ENCODE data around the gene SLC1A1.
A peak's percentile ranks its signal among the peaks of the same experiment; 100 is the strongest.
"Not testable (repeated sequence)": the region's sequence is repeated elsewhere in the genome, so short reads cannot be mapped to it uniquely, and the experiment has no call there.

The SLC1A1 gene

DNA sequence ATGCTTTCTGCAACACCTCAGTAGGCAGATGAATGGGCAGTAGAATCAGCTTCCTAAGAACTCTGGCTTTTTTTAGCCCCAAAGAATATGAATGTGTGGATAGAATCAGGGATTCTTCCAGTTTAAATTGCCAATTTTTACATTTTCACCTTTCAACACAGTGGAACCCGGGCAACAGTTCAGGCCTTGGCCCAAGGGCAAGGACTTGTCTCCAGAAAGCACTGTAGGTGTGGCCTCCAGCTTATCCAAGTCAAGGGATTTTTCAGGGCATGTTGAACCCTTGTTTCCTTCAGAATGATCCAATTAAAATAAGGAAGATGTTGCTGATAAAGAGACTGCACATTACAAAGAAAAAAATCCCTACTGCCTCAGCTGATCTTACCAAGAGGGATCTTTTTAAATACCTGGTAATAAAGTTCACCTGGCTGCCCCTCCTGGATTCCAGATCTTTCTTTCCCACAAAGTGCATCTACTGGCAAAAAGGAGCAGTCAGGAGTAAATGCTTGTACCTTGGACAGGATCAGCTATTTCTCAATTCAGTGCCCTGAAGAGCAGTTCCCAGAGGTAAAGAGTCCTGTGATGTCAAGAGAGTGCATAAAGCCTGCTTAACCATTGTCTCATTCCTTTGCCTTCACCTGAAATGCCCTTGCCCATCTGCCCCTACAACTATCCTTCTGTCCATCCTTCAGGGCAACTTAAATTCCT is 91.7 kb downstream of the SLC1A1 start:
- no peak for DNase-seq

DNA sequence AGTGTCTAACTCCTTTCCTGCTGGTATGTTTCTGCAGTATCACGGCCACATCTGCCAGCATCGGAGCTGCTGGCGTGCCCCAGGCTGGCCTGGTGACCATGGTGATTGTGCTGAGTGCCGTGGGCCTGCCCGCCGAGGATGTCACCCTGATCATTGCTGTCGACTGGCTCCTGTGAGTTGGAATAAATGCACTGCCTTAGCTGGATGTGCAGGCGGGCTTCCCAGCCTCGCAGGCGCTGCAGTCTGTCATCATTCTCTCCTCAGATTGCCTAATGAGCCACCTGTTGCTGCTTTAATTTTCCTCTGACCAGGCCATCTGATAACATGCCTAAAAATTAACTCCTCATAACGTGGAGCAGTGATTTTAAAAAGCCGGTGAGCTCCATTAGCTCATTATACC is 92.7 kb downstream of the SLC1A1 start:
- no peak for DNase-seq

GRCh38 chr9:4584636-4585035 is 94.4 kb downstream of the SLC1A1 start:
- DNase-seq, result no peak

DNA sequence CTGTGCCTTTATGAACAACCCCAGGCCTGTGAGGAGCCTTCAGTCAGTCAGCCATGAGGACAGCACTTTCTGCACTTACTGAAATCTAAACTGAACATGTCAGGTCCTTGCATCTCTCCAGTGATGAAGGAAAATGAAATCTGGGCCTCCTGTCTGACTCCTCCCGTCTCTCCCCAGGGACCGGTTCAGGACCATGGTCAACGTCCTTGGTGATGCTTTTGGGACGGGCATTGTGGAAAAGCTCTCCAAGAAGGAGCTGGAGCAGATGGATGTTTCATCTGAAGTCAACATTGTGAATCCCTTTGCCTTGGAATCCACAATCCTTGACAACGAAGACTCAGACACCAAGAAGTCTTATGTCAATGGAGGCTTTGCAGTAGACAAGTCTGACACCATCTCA is 94.9 kb downstream of the SLC1A1 start:
- DNase-seq, result no peak

DNA sequence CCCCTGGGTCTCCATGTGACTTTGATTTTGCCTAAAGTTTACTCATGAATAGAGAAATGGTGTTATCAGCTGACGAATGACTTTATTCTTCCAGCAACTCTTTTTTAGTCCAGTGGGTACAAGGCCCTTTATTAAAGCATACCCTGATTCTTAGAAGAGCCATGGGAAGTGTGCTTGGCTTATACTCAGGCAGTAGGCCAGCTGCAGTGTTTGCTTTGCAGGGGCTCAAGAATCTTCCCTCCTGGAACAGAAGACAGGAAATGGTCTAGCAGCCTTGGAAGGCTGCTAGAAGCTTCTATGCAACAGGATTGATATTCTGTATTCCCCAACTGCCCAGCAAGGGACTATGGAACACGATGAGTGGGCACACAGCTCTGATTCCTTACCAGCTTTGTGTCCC is 98.5 kb downstream of the SLC1A1 start:
- no peak for DNase-seq

GRCh38 chr9:4590430-4591122 is 100.3 kb downstream of the SLC1A1 start:
- no peak for DNase-seq

DNA sequence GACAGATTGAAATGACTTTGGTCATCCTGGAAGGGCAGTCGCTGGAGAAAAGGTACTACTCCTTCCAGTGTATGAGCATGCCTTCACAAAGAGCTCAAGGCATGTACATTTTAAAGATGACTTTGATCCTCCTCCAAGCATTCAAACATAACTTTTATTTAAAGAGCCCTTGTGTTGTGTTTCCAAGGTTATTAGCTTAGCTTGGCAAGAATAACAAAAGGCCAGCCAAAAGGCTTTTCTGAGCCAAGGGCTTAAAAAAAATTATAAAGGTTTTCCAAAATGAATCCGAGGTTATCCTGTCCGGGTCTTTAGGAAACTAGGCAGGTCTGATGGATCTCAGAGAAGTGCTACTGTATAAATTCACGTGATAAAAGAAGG is 100.8 kb downstream of the SLC1A1 start:
- no peak for DNase-seq

DNA sequence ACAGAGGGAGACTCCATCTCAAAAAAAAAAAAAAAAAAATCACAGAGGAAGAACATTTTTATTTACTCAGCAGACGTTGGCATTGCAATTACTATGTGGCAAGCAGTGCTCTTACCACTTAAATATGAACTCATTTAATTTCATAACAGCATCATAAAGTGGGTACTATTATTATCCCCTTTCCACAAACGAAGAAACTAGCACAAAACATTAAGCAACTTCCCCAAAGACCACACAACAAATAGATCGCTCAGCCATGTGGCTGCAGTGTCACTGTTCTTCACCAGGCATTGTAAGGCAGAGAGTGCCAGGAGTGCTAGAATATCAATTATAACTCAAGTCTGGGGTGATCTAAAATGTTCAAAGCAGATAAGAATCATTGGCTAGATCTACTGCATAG is 102.0 kb downstream of the SLC1A1 start:
- DNase-seq, result no peak

- DNase-seq, result no peak
These were observed 102.6 kb downstream of the SLC1A1 start for GRCh38 chr9:4592886-4593285.

- no peak for DNase-seq
These were observed 104.3 kb downstream of the SLC1A1 start for GRCh38 chr9:4594545-4594944.

GRCh38 chr9:4594994-4595393 is 104.7 kb downstream of the SLC1A1 start:
- DNase-seq, result no peak

DNA sequence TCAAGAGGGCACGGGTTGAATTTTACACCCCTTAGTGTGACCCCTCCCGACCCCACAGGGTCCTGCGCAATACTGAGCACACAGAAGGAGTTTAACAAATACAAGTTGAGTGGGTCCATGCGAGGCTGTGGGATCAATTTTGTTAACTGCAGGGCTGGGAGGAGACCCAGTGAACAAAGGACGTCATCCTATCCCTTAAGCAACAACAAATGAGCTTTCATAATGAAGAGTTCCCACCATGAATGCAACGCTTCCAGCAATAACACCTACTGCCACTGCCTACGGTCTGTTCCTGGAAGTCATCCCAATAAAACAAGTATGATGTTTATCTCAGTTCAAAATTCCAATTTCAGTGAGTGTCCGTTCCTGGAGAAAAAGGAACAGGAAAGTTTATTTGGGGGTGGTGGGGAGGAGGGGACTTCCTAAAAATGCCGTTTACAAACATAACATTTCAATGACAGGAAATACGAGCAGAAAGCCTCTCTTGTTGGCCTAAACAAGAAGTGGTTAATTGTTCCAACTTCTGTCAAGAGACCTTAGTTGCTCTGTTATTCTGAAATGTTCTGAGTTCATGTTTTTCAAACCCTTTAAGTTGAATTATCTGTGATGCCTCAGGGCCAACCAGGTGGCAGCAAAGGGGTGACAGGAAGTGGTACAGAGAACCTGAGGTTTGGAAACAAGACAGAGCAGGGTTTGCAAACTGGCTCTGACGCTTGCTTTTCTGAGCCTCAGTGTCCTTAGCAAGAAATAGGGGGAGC is 106.1 kb downstream of the SLC1A1 start:
- DNase-seq, result no peak

DNA sequence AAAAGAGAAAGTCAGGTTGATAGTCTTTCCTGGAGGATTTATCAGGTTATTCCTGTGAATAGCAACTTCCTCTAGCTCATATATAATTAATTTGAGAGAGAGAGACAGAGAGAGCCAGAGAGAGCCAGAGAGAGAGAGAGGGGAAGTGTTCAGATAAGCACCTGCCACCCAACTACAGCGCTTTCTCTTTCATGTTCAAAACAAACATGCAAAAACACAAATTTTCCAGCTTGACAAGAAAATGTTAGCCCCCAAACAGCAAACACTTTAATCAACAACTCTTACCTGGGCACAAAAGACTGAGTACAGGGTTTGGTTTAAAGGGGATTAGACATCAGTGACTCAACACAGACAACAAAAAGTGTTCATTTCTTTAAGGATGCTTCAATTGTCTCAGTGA is 110.1 kb downstream of the SLC1A1 start:
- DNase-seq, result no peak

GRCh38 chr9:4603830-4604229 is 113.6 kb downstream of the SLC1A1 start:
- DNase-seq, result no peak

DNA sequence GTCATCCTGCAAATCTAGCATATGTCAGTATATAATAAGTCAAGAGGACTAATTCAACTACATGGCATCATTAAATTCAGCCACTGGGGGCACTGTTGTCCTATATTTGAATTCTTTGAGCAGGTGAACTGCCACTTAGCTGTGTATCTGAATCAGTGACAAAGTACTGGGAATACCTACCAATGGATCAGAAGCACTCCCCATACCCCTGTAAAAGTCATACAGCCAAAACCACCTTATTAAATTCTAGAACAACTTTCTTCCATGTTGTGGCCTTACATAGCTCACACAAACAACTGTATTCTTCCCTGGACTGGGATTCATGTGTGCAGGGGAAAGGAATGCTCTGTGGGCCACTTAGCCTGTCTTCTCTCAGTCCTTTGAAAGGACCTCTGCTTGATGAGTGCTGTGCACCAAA is 114.4 kb downstream of the SLC1A1 start:
- peak; percentile 81 for DNase-seq

DNA sequence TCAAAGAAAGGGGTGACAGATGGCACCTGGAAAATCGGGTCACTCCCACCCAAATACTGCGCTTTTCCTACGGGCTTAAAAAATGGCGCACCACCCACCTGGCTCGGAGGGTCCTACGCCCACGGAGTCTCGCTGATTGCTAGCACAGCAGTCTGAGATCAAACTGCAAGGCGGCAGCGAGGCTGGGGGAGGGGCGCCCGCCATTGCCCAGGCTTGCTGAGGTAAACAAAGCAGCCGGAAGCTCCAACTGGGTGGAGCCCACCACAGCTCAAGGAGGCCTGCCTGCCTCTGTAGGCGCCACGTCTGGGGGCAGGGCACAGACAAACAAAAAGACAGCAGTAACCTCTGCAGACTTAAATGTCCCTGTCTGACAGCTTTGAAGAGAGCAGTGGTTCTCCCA is 115.8 kb downstream of the SLC1A1 start:
- not testable (repeated sequence) for DNase-seq

DNA sequence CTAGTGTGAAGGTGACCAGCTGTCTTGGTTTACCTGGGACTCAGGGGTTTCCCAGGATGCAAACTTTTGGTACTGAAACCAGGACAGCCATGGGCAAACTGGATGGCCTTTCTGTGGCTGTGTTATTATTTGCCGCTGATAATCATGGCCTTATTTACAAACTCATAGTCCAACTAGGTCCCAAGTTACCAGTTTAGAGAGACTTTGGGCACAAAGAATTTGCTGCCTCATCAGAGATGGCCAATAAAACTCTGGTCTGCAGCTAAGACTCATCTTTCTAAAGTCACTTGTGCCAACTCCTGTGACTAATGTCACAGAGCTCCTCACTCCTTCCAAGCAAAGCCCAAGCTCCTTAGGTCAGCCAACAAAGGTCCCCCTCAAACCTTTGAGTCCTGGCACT is 124.4 kb downstream of the SLC1A1 start:
- no peak for DNase-seq

GRCh38 chr9:4615251-4615650 is 125.0 kb downstream of the SLC1A1 start:
- no peak for DNase-seq

GRCh38 chr9:4615778-4616177 is 125.5 kb downstream of the SLC1A1 start:
- no peak for DNase-seq

- DNase-seq, result no peak
These were observed 127.5 kb downstream of the SLC1A1 start for GRCh38 chr9:4617752-4618151.

DNA sequence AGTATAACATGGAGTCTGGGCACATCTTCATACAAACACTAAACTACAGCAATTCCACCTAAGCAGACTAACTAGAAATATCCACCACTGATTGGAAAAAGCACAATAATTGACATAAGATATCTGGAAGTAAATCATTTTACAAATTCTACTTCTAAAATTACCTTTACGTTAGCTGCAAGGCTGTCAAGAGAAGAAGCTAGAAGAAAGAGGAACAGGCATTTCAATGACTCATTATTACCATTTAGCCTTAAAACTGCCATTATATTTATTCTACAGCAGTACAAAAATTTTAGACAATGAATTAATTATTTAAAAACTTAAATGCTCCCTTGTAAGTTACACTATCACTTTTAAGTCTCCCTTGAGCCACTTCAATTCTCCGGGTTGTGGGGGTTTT is 128.4 kb downstream of the SLC1A1 start:
- no peak for DNase-seq

GRCh38 chr9:4620057-4620765 is 129.9 kb downstream of the SLC1A1 start:
- no peak for DNase-seq

DNA sequence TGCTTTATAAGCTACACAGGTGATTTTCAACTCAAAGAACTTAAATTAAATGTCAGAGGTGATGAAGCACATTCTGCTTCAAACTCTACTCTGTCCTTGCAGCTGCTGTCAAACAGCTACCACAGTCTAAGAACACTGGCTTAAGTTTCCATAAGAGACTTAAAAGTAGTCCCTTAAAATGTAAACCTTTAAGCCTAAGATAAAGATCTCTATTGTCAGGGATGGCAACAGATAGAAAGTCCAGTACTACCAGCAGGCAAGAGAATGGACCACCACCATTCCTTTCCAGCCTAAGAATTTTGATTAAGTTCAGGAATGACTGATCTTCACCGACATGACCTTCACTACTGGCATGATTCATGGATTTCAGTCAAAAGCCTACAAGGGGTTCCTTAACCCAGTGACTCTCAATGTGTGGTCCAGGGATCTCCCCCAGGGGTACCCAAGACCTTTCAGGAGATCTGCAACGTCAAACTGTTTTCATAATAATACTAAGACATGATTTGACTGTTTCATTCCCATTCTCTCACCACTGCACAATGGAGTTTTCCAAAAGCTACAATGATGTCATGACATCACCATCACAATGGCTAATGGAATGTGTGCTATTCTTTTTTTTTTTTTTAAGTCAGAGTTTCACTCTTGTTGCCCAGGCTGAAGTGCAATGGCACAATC is 130.8 kb downstream of the SLC1A1 start:
- no peak for DNase-seq
